Endometrium (tissue), 2 donors: Measurements from ENCODE around the gene MZT1.

Experiments used
- FAIRE-seq: peaks from 2 replicates; lab custom pipeline; 2012; peaks lifted over from hg19 to GRCh38; lab: Jason Lieb, UNC
- donor health status: control.
- donor health status: control.

Gene MZT1

DNA sequence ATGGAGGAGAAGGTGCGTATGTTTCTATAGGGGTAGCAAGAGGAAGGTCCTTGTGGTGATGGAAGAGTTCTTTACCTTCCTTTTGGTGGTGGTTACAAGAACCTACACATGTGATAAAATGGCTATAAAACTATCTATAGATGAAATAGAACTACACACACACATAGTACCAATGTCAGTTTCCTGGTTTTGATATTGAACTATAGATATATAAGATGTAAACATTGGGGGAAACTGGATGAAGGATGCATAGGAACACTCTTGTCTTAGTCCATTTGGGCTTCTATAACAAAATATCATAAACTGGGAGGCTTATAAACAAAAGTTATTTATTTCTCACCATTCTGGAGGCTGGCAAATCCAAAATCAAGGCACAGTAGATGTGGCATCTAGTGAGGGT lies 47.1 kb downstream of the MZT1 start:
- FAIRE-seq, result no peak

DNA sequence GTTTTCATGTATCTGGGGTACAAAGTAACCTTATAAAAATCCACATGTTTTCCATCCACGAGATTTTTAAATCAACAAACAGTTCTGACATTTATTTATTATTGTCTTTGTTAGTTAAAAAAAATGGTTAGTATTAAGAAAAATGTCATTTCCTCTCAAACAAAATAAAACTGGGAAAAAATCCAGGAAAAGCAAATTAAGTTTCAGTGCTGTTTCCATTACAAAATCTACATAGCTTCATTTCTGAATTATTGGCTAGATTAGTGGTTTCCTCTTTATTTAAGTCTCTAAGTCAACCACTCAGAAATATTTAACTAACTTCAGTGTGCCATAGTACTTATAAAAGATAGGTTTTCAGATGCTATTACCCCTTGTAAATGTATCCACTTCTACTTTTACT lies 49.1 kb downstream of the MZT1 start:
- FAIRE-seq, result peak; percentile 99

DNA sequence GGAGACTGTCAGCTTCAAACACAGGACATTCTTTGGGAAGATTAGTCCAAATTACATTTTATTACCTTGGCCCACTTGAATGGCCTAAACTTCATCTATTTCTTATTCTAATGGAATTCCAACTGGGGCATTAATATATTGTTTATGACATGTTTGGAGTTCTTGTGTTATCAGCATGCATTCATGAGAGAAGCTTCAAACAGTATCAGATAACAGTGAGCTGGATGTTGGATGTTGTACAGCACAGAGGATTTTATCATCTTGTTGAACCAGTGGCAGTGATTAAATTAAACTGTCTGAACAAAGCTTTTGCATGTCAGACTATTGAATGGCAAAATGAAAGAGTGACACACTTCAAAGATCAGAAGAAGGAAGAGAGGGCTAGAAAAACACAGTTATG lies 50.0 kb downstream of the MZT1 start:
- FAIRE-seq, result no peak

DNA sequence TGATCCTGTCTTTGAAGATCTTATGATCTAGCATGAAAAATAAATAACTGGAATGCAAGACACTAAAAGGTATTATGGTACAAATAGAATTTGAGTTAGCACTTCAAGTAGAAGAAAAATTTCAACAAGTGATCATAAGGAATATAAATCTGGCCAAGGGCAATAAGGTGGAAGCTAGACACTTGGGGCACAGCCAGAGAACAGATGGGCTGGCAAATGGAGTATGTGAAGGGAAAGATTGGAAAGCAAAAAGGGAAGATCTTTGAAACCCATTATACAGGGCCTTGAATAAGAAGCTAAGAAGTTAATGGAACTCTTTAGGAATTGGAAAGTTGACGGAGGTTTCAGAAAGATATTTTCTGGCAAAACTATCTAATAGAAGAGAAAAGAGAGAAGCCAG lies 61.0 kb downstream of the MZT1 start:
- FAIRE-seq, result no peak

DNA sequence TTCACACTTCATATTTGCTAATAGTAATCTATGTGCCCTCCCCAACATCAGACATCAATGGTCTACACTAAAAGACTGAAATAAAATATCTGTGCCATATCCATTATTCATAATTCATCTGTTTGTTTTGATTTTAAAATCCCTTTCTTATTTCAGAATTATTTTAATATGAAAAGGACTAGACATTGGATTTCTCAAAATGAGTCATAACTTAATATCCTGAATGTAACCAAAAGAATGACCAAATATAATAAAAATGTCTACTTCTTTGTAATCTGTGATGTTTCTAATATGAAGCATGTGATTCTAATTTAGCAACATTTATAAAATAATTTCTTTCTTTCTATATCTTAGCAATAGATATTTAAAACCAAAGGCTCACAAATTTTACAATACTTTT lies 64.9 kb downstream of the MZT1 start:
- no peak for FAIRE-seq
